HG03196 (cell line): ENCODE data around the gene MVB12B.

Experiments used
- ATAC-seq: cut with Tn5 transposase; IDR thresholded peaks from one replicate; pipeline ENCODE4 v1.9.1; 2021; ENCODE audit not compliant: unreplicated experiment

MVB12B gene

DNA sequence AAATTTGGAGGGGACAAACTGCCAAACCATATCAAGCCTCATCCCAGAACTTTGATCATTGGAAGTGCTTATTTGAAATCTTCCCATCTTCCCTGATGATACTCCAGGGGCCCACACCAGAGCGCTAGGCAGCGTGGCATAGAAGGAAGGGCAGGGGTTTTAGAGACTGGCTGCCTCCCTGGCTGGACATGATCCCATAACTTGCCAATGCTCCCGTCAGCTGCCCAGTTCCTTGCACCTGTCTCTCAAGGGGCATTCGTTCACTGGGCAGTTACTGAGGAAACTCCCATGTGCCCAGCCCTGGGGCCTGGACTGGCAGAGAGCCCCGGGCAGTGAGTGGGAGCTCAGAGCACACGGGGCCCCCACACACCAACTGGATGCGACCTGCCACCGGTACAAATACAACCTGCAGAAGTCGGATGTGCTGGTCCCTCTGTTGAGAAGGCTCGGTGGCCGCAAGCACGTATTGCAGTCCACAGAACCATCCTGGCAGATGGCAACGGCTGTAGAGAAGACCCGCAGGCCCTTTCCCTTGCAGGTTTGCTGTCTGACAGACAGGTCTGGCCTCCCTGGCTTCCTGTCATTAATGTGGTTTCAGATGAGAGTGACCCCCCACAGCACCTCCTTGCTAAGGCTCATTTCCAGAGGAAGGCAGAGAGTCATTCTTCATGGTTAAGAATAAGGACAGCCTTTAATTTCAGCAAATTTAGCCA is 122.4 kb downstream of the MVB12B start:
- no peak for ATAC-seq

DNA sequence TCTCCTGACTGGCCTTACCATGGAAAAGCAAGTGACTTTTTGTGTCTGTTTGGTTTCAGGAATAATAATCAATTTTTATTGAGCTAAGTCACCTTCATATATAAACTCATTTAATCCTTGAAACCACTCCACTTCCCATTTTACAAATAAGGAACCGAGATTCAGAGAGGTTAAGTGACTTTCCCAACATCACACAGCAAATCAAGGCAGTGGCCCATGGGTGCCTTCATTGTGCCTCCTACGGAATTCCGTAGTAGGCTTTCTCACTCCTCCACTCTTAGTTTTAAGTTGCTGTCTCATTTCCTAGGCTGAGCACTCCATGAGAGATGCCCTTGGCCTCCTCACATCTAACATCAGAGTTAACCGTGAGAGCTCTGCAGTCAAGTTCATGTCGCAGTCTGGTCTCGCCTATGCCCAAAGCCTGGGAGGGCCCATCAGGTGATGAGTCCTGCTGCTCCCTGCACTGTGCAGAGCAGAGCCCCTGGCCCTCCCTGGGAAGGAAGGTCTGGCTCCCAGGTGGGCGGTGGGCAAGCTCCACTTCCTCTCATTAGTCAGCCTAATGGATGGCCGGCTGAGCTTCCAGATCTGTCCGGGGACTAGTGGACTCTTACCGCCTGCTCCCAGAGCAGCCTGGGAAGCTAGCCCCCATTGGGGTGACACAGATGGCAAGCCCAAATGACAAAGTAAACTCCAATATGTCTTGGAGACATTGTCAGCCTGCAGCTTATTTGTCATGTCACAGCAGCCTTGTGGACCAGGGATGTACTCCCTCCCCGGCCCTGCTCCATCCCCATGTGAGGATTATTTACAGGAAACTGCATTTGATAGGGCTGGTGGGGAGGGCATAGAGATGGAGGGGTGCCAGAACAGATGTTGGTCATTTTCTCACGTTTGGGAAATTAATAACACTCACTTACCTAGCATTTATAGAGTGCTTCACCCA is 123.4 kb downstream of the MVB12B start:
- ATAC-seq, result no peak

DNA sequence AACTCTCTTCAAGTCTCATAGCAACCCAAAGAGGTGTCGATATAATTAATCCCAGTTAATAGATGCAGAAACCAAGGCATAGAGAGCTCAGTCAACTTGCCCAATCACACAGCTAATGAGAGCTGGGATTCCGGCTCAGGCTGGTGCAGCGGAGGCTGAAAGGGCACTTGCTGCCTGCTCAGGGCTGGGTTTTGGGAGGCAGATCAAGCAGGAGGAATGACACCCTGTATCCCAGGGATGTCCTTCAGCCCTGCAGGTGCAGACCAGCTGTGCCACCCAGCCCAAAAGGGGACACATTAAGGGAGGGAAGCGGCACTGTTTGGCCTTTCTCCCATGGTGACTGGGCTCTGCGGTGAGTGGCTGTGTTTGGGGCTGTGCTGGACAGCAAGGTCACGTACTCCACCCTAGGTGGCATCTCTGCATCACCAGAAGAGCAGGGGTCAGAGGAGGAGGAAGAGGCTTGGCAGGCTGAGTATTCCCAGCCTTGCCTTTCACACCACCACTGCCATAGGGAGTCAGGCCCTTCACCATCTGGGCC is 124.1 kb downstream of the MVB12B start:
- ATAC-seq, result no peak

DNA sequence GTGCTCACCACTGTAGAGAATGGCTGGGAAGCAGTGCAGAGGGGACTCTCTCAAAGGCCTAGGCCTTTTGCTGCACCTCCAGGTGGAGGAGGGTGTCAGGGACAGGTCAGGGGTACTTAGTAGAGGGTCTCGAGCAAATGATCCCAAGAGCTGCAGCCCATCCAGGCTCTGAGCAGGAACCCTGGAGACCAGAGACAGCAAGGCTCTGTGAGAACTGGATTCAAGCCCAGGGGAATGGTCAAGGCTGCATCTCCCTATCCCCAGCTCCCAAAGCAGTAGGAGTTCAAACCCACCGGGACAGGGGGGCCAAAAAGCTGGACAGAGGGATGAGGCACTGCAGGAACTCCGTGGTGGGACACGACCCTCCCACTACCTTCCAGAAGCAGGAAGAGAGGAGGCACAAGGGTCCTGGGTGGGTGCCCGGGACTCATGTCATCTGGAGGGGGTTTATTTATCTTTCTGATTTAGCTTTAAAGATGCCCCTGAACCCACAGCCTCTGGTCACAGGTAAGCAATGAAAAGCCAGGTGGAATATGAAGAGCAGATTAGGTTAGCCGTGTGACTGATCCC is 124.8 kb downstream of the MVB12B start:
- no peak for ATAC-seq

DNA sequence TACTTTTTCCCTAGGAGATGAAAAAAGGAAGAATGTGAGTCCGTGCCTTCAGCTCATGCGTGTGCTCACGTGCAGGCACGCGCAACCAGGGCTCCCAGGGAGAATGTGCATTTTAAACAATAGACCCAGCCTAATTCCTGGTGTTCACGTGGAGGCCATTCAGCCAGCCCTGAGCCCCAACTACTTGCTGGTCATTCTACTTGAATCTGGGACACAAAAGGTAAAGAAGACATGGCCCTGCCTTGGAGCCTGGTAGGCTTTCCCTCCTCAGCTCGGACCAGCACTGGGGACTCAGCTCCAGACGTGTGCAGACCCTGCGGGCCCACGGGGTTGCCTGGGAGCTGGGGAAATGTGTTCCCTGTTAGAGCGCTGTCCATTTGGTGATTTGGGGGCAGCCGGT is 125.5 kb downstream of the MVB12B start:
- no peak for ATAC-seq

DNA sequence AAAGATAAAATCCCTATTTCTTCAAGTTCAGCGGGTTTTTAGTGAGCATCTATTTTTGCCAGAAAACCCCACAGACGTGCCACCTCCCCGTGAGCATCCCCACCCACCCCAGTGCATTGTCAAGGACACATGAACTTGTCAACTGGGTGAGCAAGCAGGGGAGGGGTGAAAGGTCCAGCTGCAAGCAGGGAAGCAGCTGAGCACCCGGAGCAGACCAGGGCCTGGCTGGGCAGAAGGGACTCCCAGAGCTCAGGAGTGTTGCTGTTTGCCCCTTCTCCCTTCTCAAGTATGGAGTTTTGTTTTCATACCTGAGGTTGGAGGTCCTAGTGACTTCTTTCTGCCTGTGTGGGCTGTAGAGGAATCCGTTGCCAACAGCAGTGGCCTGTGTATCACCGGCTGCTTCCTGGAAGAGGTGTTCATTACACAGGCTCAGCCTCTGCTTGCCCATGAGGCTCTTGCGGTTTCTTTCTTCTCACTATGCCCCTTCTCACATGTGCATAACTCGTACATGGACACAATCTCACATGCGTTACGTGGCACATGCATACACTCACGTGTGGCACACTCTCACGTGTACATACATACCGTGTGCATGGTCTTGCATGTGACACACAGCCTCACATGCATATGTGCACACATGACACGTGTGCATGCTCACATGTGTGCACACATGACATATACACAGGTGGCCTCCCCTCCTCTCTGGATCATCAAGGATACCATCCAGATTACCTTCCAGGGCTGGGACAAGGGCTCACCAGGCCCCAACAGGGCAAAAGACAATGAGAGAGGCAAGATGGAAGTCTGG is 126.7 kb downstream of the MVB12B start:
- no peak for ATAC-seq

DNA sequence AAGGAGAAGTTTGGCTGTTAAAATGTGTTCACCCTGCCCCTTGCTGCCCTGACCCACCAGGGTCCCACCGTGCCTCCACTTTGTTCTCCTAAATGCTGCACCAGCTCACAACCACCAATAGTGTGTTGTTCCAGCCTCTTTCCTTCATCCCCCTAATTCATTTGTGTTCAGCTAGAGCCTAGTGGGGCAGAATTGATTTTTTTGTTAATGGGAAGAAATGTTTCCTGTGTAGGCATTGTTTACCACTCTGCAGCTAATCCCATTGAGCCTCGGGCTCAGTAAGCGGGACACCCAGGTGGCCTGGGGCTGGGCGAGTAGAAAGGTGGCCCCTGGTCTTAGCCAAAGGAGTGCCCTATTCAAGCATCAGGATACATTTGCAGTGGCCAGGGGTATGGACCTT is 127.6 kb downstream of the MVB12B start:
- ATAC-seq, result no peak

DNA sequence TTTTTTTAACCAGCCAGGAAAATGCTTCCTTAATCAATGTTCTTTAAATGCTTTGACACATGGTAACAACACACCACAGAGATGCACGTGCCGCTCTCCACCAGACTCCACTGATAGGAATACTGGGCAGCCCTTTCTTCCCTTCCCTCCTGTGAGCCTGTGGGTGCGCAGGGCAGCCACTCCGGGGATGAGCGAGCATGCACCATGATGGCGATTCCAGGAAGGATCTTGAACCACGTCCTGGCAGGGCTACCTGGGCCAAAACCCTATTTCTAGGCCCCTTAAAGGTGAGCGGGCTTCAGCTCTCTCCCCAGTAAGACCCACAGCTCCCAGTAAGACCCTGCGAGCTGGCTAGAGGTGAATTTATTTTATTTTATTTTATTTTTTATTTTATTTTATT is 128.2 kb downstream of the MVB12B start:
- no peak for ATAC-seq

DNA sequence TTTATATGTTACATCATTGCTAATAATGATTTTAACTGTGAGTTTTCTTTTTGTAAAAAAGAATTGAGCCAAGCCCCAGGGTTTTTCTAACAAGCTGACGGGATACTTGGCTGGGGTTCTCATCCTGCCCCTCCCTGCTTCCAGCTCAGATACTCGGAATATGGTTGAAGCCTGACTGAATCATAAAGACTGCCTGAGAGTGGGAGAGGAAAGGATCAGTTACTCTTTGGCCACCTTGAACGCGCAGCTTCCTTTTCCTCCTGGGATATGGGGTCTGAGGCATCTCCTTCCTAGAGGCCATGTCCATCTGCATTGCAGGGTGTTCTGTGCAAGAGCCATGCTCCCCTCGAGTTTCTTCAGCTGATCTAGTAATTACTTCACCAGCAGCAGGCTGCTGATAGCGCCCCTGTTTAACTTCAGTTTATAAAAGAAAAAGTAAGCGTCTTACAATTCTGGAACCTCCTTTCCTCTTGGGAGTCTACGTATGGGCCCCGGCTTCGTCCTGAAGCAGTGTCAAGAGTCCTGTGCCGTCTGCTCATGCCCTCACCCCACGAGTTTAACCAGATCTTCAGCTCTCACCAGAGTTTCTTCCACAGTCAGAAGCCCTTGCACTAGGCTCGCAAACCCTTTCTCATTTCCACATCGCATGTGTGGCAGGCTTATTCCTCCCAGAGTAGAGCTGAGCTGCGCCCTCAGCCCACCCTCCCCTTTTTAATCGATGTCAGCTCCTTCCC is 130.0 kb downstream of the MVB12B start:
- no peak for ATAC-seq

DNA sequence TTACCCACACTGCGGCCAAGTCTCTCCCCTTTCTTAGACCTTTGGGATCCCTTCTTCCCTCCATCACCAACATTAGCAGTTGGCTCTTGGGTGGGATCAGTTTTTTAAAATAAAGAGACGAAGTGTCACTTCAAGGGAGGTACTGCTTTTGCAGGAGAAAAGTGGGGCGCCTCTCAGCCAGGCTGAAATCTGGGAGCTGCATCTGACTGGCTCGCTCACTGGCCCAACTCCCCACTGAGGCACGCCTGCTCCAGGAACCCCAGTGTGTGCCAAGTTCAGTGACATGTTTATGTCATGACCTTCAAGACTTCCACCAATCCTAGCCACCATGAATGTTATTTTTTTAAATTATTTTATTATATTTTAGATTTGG is 130.5 kb downstream of the MVB12B start:
- ATAC-seq, result no peak

DNA sequence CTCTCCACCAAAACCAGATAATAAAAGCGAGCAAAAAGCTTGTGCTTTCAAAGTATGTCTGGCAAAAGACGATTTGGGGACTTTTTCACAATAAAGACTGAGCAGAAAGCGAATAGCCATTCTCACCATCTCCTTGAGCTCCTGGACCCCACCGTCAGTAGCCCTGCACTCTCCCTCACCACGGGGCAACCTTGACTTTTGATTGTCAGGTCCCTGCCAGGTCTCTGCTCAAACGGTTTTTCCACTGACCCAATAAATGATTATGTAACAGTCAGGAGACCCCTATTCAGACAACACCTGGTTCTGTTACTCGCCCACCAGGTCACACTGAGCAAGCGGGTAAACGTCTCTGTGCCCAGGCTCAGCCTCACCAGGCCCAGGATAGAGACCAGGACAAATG is 131.3 kb downstream of the MVB12B start:
- ATAC-seq, result no peak

DNA sequence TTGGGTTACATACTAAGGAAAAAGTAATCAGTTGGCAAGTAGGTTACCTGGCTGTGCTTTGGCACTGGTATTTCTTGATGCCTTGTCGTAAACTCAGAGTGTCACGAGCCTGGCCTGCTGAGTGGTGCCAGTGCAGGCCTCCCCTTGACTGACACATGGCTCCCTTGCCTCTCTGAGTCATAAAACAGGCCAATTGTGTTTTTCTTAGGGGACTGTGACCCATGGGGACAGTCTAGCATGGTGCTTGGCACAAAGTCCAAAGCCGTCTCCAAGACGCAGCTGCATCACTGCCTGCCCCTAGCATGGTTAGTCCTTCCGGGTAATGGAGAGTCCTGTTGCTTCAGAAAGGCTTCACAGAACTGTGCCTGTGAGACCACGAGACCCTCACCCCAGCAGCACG is 132.5 kb downstream of the MVB12B start:
- no peak for ATAC-seq

DNA sequence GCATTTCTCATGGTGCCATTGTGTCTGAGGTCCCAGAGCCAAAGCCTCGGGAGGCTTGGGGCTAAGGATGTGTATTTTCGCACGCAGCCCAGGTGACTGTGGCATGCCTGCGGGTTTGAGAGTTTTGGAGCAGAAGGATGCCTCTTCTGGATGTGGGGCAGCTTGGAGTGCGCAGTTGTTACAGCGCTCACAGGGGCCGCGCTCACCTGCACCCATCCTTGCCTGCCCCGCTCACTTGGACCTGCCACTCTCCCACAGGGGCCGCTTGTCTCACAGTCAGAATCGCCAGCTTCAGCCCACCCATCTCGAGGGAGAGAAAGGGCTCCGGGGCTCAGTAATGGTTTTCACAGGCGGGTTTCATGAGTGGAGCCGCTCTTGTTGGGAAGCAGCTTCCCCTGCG is 132.9 kb downstream of the MVB12B start:
- ATAC-seq, result no peak

DNA sequence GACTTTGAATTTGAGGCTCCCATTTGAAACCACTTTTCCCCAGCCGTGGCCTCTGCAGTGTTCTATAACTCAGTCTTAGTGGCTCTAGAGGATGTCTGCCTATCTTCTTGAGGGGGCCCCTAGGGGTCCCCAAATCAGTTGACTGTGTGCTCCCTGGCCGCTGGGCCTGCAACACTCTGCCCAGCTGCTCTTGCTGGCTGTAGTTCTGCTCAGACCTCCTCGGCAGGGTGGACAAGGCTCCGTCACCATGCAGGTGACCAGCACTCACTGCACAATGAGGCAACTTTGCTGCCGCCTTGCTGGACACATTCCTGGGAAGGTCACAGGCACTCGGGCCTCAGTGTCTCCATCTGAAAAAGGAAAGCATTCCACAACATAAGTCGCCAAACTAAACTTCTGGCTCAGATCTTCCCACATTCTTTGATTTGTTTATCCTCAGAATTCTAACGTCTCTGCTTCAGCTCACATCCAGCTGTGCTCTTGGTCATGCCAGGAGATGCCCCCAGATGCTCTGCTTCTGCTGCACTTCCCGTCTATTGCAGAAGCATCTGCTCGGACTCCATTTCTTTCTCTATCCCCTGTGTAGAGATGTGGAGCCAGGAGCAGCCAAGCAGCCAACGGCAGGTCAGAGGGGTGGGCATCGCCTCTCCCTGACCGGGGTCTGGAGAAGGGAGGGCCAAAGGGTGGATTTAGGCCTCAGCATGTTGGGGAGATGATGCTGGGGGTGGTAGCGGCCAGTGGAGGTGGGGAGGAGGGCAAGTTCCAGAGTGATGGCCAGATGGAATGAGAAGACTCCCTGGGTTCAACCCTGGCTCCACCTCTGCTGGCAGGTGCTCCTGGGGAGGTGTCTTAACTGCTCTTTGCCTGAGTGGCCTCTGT is 133.6 kb downstream of the MVB12B start:
- no peak for ATAC-seq

DNA sequence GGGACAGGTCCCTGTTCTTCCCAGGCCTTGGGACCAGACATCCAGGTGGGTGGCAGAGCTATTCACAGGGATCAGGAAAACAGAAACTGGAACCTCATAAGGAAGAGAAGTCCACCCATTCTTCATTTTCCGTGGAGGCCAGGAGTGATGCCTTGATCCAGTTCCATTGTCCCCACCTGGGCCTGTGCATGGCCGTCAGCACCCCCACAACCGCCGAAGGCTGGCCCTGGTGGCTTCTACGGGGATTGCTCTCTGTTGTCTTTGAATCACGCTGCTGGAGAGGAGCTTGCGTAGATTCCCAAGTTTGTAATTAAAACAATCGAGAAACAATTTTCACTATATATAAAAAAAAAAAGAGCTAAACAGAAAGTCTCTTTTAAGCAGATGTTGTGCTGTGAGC is 134.4 kb downstream of the MVB12B start:
- no peak for ATAC-seq

DNA sequence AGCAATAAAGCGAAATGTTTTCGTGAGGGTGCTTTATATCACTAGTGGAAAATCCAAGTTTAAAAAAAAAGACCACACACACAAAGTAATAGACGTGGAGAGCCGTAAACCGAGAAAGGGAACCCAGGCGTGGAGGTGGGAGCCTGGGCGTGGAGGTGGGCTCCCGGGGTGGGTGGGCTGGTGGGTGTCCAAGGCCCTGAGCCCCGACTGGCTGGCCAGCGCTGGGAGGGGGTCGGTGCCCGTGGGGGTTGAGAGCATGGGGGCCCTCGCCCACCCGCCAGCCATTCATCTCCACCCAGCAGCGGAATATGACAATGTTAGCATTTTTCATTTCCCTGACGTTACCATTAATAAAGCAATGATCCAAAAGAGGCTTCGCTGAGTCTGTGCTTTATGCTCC is 135.0 kb downstream of the MVB12B start:
- no peak for ATAC-seq

DNA sequence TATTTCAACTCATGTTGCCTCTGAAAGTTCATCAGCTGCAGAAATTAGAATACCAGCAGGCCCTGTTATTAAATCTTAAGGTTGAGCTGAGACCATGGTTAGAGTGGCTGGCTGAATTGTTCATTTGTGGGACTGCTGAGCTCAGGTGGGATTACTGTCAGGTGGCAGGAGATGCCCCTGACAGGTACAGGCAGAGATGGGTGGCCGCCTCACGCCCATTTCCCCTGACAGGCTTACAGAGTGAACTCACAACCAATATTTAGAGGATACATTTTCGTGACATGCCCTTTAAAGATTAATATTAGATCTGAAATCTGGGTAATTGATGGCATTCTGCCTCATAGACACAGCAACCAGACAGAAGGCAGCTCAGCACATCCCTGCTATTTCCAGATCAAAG is 136.0 kb downstream of the MVB12B start:
- ATAC-seq, result no peak

DNA sequence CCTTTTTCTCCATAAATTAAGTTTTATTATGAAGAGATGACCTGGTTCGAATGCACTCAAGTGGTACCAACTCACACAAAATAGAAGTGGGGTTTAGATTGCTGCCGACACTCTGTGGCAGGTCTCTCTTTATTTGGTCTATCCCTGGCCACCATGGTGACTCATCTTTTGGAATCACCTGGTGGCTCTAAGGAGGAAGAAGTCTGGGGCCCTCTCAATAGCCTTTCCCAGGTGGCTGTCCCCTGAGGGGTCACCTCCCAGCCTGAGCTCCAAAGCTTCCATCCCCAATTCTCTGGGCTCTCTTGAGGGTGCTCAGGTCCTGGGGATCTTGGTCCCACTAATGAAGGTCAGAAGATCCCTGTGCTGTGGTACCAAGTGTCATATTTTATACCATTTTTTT is 136.8 kb downstream of the MVB12B start:
- ATAC-seq, result no peak

DNA sequence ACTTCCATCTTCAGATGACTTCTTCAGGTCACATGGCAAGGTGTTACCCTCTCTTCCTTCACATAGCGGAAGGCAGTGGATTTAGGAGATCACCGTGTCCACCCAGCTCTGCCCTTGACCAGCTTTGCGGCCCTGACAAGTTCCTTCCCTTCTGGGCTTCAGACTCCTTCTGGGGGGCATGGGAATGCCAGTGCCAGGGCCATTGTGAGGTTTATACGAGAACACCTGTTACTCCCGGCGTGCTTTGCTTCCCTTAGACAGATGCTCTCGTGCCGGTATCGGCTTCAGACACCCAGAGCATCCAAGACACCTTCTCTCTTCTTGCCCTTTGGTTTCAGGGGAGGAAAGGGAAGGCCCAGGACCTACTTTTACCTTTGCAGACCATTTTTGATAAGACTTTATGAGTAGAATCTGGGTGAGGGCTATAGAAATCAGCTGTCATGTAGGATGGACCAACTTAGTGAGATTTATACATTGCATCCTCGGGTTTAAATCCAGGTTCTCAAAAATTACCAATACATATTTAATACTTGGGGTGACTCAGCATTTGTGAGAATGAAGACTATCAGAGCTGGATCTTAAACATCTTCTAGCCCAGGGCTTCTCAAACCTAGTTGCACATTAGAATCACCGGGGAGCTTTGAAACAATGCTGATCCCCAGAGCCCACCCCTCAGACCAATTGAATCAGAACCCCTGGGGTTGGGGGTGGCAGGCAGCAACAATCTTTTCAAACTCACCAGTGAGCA is 138.2 kb downstream of the MVB12B start:
- ATAC-seq, result no peak
